HG02840 (cell line): ENCODE measurements around the gene C4orf50.
"Not testable (repeated sequence)": the region's sequence is repeated elsewhere in the genome, so short reads cannot be mapped to it uniquely, and the experiment has no call there.

Experiments
- ATAC-seq: cut with Tn5 transposase; IDR thresholded peaks from one replicate; pipeline ENCODE4 v1.9.1; 2021; ENCODE audit warnings: mild to moderate bottlenecking, moderate library complexity, moderate number of reproducible peaks; ENCODE audit not compliant: unreplicated experiment, low FRiP score

The C4orf50 gene

GRCh38 chr4:6019316-6020263 lies 1.4 kb upstream of the C4orf50 start:
- ATAC-seq: no peak

GRCh38 chr4:6017800-6018199 lies 431 bp downstream of the C4orf50 start:
- ATAC-seq: no peak

- ATAC-seq: no peak
Measured at GRCh38 chr4:6017030-6017429, 1.2 kb downstream of the C4orf50 start.

GRCh38 chr4:6013564-6013963 lies 4.7 kb downstream of the C4orf50 start:
- no peak for ATAC-seq

- ATAC-seq: no peak
Measured at GRCh38 chr4:6012200-6012599, 6.0 kb downstream of the C4orf50 start.

GRCh38 chr4:6011686-6012085 lies 6.5 kb downstream of the C4orf50 start:
- ATAC-seq: no peak

GRCh38 chr4:6011271-6011671 lies 7.0 kb downstream of the C4orf50 start:
- ATAC-seq: no peak

- ATAC-seq: no peak
Measured at GRCh38 chr4:6010789-6011188, 7.4 kb downstream of the C4orf50 start.

GRCh38 chr4:6009452-6009851 lies 8.8 kb downstream of the C4orf50 start:
- no peak for ATAC-seq

GRCh38 chr4:6008766-6009385 lies 9.4 kb downstream of the C4orf50 start:
- ATAC-seq: no peak

GRCh38 chr4:6008092-6008551 lies 10.1 kb downstream of the C4orf50 start:
- ATAC-seq: no peak

- no peak for ATAC-seq
Measured at GRCh38 chr4:6005175-6005574, 13.1 kb downstream of the C4orf50 start.

- ATAC-seq: not testable (repeated sequence)
Measured at GRCh38 chr4:6003485-6003884, 14.7 kb downstream of the C4orf50 start.

GRCh38 chr4:6002926-6003325 lies 15.3 kb downstream of the C4orf50 start:
- ATAC-seq: no peak

GRCh38 chr4:6002492-6002833 lies 15.8 kb downstream of the C4orf50 start:
- ATAC-seq: no peak

- no peak for ATAC-seq
Measured at GRCh38 chr4:6001680-6002491, 16.3 kb downstream of the C4orf50 start.

GRCh38 chr4:5999830-6000365 lies 18.3 kb downstream of the C4orf50 start:
- no peak for ATAC-seq

- no peak for ATAC-seq
Measured at GRCh38 chr4:5999356-5999755, 18.9 kb downstream of the C4orf50 start.

GRCh38 chr4:5998333-5998936 lies 19.8 kb downstream of the C4orf50 start:
- no peak for ATAC-seq

GRCh38 chr4:5996641-5997040 lies 21.6 kb downstream of the C4orf50 start:
- ATAC-seq: no peak
